Caki2 (cell line): ENCODE results near the gene AKR1D1. TPM values are rescaled to one million over a fixed set of nuclear protein-coding genes. Genes with fewer than 3 reads are reported as not detected.
"Not testable (repeated sequence)": the region's sequence is repeated elsewhere in the genome, so short reads cannot be mapped to it uniquely, and the experiment has no call there.

ENCODE experiments used
- DNase-seq: peaks from one replicate; pipeline ENCODE4 v3.0.0-alpha.2; 2015; ENCODE audit warnings: low read depth
- in situ Hi-C: cut with HindIII; loops from 2 replicates; pipeline ENCODE4 v1.10.0; 2016; ENCODE audit warnings: low sequenced_read_pairs, low pct_unique_long_range_greater_than_20kb, mixed read lengths
- total RNA-seq: library from RNA; depleted of rRNA; stranded (reverse); fragments of >200 nt; shearing (Covaris generic); gene quantifications from 2 replicates; pipeline ENCODE4 v1.2.3, GENCODE V29; 2014; ENCODE audit warnings: low replicate concordance; rRNA removed

AKR1D1 gene
- total RNA-seq, 1 experiment from 2014 or later = not detected

GRCh38 chr7:138146757-138147734 is 70.8 kb downstream of the AKR1D1 start:
- in situ Hi-C loops, DNase-seq: not testable (repeated sequence)

GRCh38 chr7:138151731-138152577 is 75.7 kb downstream of the AKR1D1 start:
- no peak for DNase-seq
- in situ Hi-C loops = no loop called here

- DNase-seq = no peak
- in situ Hi-C loops = no loop called here
These were observed 78.4 kb downstream of the AKR1D1 start for GRCh38 chr7:138154661-138155060.

- in situ Hi-C loops = no loop called here
- no peak for DNase-seq
These were observed 81.4 kb downstream of the AKR1D1 start for GRCh38 chr7:138157702-138158101.

GRCh38 chr7:138158739-138159528 is 82.7 kb downstream of the AKR1D1 start:
- peak; percentile 14 for DNase-seq
- in situ Hi-C loops = no loop called here

- in situ Hi-C loops = no loop called here
- peak; percentile 78 for DNase-seq
These were observed 85.4 kb downstream of the AKR1D1 start for GRCh38 chr7:138161600-138162081.

- DNase-seq = no peak
- in situ Hi-C loops = no loop called here
These were observed 86.0 kb downstream of the AKR1D1 start for GRCh38 chr7:138162236-138162635.

- in situ Hi-C loops = no loop called here
- no peak for DNase-seq
These were observed 87.5 kb downstream of the AKR1D1 start for GRCh38 chr7:138163800-138164199.

GRCh38 chr7:138164804-138165203 is 88.5 kb downstream of the AKR1D1 start:
- in situ Hi-C loops = no loop called here
- no peak for DNase-seq

- DNase-seq = no peak
- in situ Hi-C loops = no loop called here
These were observed 90.4 kb downstream of the AKR1D1 start for GRCh38 chr7:138166681-138167080.

- in situ Hi-C loops = no loop called here
- DNase-seq = no peak
These were observed 91.0 kb downstream of the AKR1D1 start for GRCh38 chr7:138167222-138167621.

GRCh38 chr7:138167869-138168296 is 91.6 kb downstream of the AKR1D1 start:
- no peak for DNase-seq
- in situ Hi-C loops = no loop called here

Other genes starting within 250 kb of the AKR1D1 start
- gene DGKI, start 229.5 kb upstream of the AKR1D1 start, total RNA-seq = 1.1 and 1.2 TPM in 2 replicates
- 3.5 and 7.5 TPM in 2 replicates for gene CREB3L2, start 74.4 kb upstream of the AKR1D1 start, total RNA-seq